Neural cell (in vitro differentiated cells): ENCODE data around the gene BMP15. TPM values are rescaled to one million over a fixed set of nuclear protein-coding genes. Genes with fewer than 3 reads are reported as not detected.

Source experiments
- H2AFZ ChIP-seq: fragments of 200-600, 300-800 bp; sonication (generic), shearing (Covaris generic); 2 replicates; pipeline ENCODE4 v1.6.0; 2014; ENCODE audit warnings: low read depth, mild to moderate bottlenecking, antibody characterized with exemption, low read length, moderate library complexity
- H3F3A ChIP-seq: fragments of 200-600 bp; shearing (Covaris generic); 2 replicates; pipeline ENCODE4 v1.6.1; 2016; ENCODE audit warnings: mild to moderate bottlenecking, moderate library complexity, mixed read lengths, antibody characterized with exemption, low read length; ENCODE audit not compliant: insufficient read depth, poor library complexity, severe bottlenecking
- H3K27ac ChIP-seq: fragments of 200-600, 300-800 bp; sonication (generic), shearing (Covaris generic); 2 replicates; pipeline ENCODE4 v1.5.1; 2014; ENCODE audit warnings: mild to moderate bottlenecking, low read length, moderate library complexity
- H3K27me3 ChIP-seq: fragments of 300-800, 200-600 bp; sonication (generic), shearing (Covaris generic); 2 replicates; pipeline ENCODE4 v1.6.0; 2014; ENCODE audit warnings: mild to moderate bottlenecking, low read depth, low read length, moderate library complexity; ENCODE audit not compliant: insufficient read depth
- H3K36me3 ChIP-seq: fragments of 300-800, 200-600 bp; sonication (generic), shearing (Covaris generic); 2 replicates; pipeline ENCODE4 v1.5.1; 2014; ENCODE audit warnings: mild to moderate bottlenecking, antibody characterized with exemption, low read length, moderate library complexity; ENCODE audit not compliant: insufficient read depth
- H3K4me2 ChIP-seq: fragments of 300-800, 200-600 bp; sonication (generic), shearing (Covaris generic); 2 replicates; pipeline ENCODE4 v1.6.0; 2014; ENCODE audit warnings: mild to moderate bottlenecking, low read length
- H3K4me3 ChIP-seq: fragments of 300-800, 200-600 bp; sonication (generic), shearing (Covaris generic); 2 replicates; pipeline ENCODE4 v1.5.1; 2014; ENCODE audit warnings: mild to moderate bottlenecking, low read length, moderate library complexity
- H3K79me2 ChIP-seq: fragments of 200-600 bp; shearing (Covaris generic); replicated peaks from 2 replicates; pipeline ENCODE4 v1.6.0; 2014; ENCODE audit warnings: mild to moderate bottlenecking, low read length, moderate library complexity; ENCODE audit not compliant: insufficient read depth
- H3K9ac ChIP-seq: fragments of 300-800, 200-600 bp; sonication (generic), shearing (Covaris generic); 2 replicates; pipeline ENCODE4 v1.6.1; 2016; ENCODE audit warnings: mild to moderate bottlenecking, low read length, mixed read lengths
- H3K9me2 ChIP-seq: fragments of 200-600 bp; shearing (Covaris generic); 2 replicates; pipeline ENCODE4 v1.6.1; 2016; ENCODE audit warnings: mild to moderate bottlenecking, low read length, mixed read lengths; ENCODE audit not compliant: insufficient read depth
- H3K9me3 ChIP-seq: fragments of 200-600, 300-800 bp; sonication (generic), shearing (Covaris generic); 2 replicates; pipeline ENCODE4 v1.6.1; 2016; ENCODE audit warnings: mild to moderate bottlenecking, mixed run types, low read length, moderate library complexity, mixed read lengths
- H4K20me1 ChIP-seq: fragments of 200-600 bp; shearing (Covaris generic); 2 replicates; pipeline ENCODE4 v1.6.1; 2016; ENCODE audit warnings: mild to moderate bottlenecking, mixed run types; ENCODE audit not compliant: insufficient read depth
- CTCF ChIP-seq: fragments of 450-650 bp; IDR thresholded peaks from 2 replicates; pipeline ENCODE4 v1.5.1; 2014; ENCODE audit warnings: antibody characterized with exemption, mild to moderate bottlenecking, moderate library complexity; ENCODE audit not compliant: poor library complexity, severe bottlenecking
- EP300 ChIP-seq: fragments of 450-650 bp; conservative IDR thresholded peaks from 2 replicates; pipeline ENCODE4 v1.6.1; 2014; ENCODE audit warnings: antibody characterized with exemption, mild to moderate bottlenecking, moderate library complexity; ENCODE audit not compliant: poor library complexity, severe bottlenecking
- EZH2 ChIP-seq: fragments of 200-600, 300-800 bp; shearing (Covaris generic), sonication (generic); IDR thresholded peaks from 2 replicates; pipeline ENCODE4 v1.6.1; 2014; ENCODE audit warnings: antibody characterized with exemption, low read length, borderline replicate concordance, mild to moderate bottlenecking; ENCODE audit not compliant: insufficient read depth, poor library complexity, severe bottlenecking
- MXI1 ChIP-seq: fragments of 450-650 bp; conservative IDR thresholded peaks from 2 replicates; pipeline ENCODE4 v1.6.1; 2014; ENCODE audit warnings: antibody characterized with exemption, mild to moderate bottlenecking; ENCODE audit not compliant: poor library complexity, severe bottlenecking
- POLR2AphosphoS5 ChIP-seq: IDR thresholded peaks from 2 replicates; pipeline ENCODE4 v1.6.1; 2012
- RAD21 ChIP-seq: fragments of 450-650 bp; conservative IDR thresholded peaks from 2 replicates; pipeline ENCODE4 v1.6.1; 2014; ENCODE audit warnings: antibody characterized with exemption, mild to moderate bottlenecking, moderate library complexity
- REST ChIP-seq: IDR thresholded peaks from 2 replicates; pipeline ENCODE4 v1.6.1; 2012; ENCODE audit warnings: borderline replicate concordance
- SMC3 ChIP-seq: fragments of 450-650 bp; conservative IDR thresholded peaks from 2 replicates; pipeline ENCODE4 v1.6.1; 2014; ENCODE audit warnings: antibody characterized with exemption, mild to moderate bottlenecking, moderate library complexity; ENCODE audit not compliant: poor library complexity
- TAF1 ChIP-seq: IDR thresholded peaks from 2 replicates; pipeline ENCODE4 v1.6.1; 2012; ENCODE audit warnings: low read depth
- polyA plus RNA-seq: library from polyadenylated mRNA; depleted of rRNA; stranded (reverse); fragments of >200 nt; gene quantifications from 2 replicates; pipeline ENCODE4 v1.2.3, GENCODE V29; 2014

Gene BMP15
- polyA plus RNA-seq, 1 donor from 2014 or later, result not detected

- peak; percentile 54 for TF ChIP-seq SMC3
Measured at GRCh38 chrX:50920132-50920531, 9.6 kb downstream of the BMP15 start (continued).

- H3K27me3 ChIP-seq, result no peaks in the 10 kb centered on the region
- no peak for TF ChIP-seq SMC3
- no peak for TF ChIP-seq EZH2
- TF ChIP-seq MXI1, result no peak
- no peak for TF ChIP-seq TAF1
- no peak for TF ChIP-seq EP300
- H3F3A ChIP-seq, result no peaks in the 10 kb centered on the region
- no peak overlapping the region for H2AFZ ChIP-seq
- no peaks in the 10 kb centered on the region for H3K79me2 ChIP-seq
- no peaks in the 10 kb centered on the region for H3K9me2 ChIP-seq
- H3K4me3 ChIP-seq, result no peak overlapping the region
- H3K4me2 ChIP-seq, result no peak overlapping the region
- H4K20me1 ChIP-seq, result no peaks in the 10 kb centered on the region
- H3K36me3 ChIP-seq, result no peaks in the 10 kb centered on the region
- H3K9me3 ChIP-seq, result no peaks in the 10 kb centered on the region
- H3K27ac ChIP-seq, result no peak overlapping the region
- no peak overlapping the region for H3K9ac ChIP-seq
Measured at GRCh38 chrX:50927127-50927526, 16.6 kb downstream of the BMP15 start.

GRCh38 chrX:50941638-50942037 lies 31.1 kb downstream of the BMP15 start:
- H3K27me3 ChIP-seq, result no peaks in the 10 kb centered on the region
- no peaks in the 10 kb centered on the region for H3K36me3 ChIP-seq

GRCh38 chrX:50942471-50942870 lies 31.9 kb downstream of the BMP15 start:
- Histone ChIP-seq H3K4me2 (no peak overlapping the region), H3K27me3 (no peaks in the 10 kb centered on the region), H3K4me3 (no peak overlapping the region), H4K20me1 (no peaks in the 10 kb centered on the region), H3K79me2 (no peaks in the 10 kb centered on the region), H3K27ac (no peak overlapping the region), H3K9ac (no peak overlapping the region), H3F3A (no peaks in the 10 kb centered on the region), H3K9me3 (no peaks in the 10 kb centered on the region), H3K36me3 (no peaks in the 10 kb centered on the region), H2AFZ (no peak overlapping the region), H3K9me2 (no peaks in the 10 kb centered on the region)
- TF ChIP-seq POLR2AphosphoS5 (no peak), MXI1 (no peak), EZH2 (no peak), RAD21 (no peak), SMC3 (no peak), EP300 (no peak), CTCF (no peak), REST (no peak), TAF1 (no peak)

More at GRCh38 chrX:50941638-50942037, 31.1 kb downstream of the BMP15 start:
- Histone ChIP-seq H3K4me3 (no peak overlapping the region), H3F3A (no peaks in the 10 kb centered on the region), H4K20me1 (no peaks in the 10 kb centered on the region), H3K9me2 (no peaks in the 10 kb centered on the region), H3K27ac (no peak overlapping the region), H3K4me2 (no peak overlapping the region), H3K9me3 (no peaks in the 10 kb centered on the region), H2AFZ (no peak overlapping the region), H3K9ac (no peak overlapping the region), H3K79me2 (no peaks in the 10 kb centered on the region)
- TF ChIP-seq POLR2AphosphoS5 (no peak), MXI1 (no peak)
